ENCODE measurements around the gene ZYG11B. TPM values are rescaled to one million over a fixed set of nuclear protein-coding genes. Genes with fewer than 3 reads are reported as not detected.

ZYG11B gene
- total and polyA plus RNA-seq, 2 of the 13 experiments (the other 11 are each of a cell fraction or from before 2014, with no cell fraction given) = 6.9 to 17.9 TPM

- peak; percentile 87 for TF ChIP-seq KAT8 (CRISPR knock-in tag; IDR thresholded peaks at IDR 0.05)
- peak; percentile 90; the same call in 1 of the 2 replicates for TF ChIP-seq ZNF670 (CRISPR knock-in tag; IDR thresholded peaks at IDR 0.05; ENCODE audit: borderline replicate concordance)
- TF ChIP-seq ZNF7 (CRISPR knock-in tag; IDR thresholded peaks at IDR 0.05) = 0 out of 2 replicates have a peak, but pooled peaks have one; percentile 12
- TF ChIP-seq EP300 (IDR thresholded peaks at IDR 0.05; ENCODE audit: low read depth in 2 of 2, low read length in 2 of 2) = no peak
- no peak for TF ChIP-seq EP300 (CRISPR knock-in tag; IDR thresholded peaks at IDR 0.05; ENCODE audit: borderline replicate concordance)
- TF ChIP-seq SP140L (CRISPR knock-in tag; IDR thresholded peaks at IDR 0.05; ENCODE audit: borderline replicate concordance) = no peak
- no peak for TF ChIP-seq ZNF33A (CRISPR knock-in tag; IDR thresholded peaks at IDR 0.05; ENCODE audit: borderline replicate concordance)
- TF ChIP-seq ZNF512 (CRISPR knock-in tag; IDR thresholded peaks at IDR 0.05) = no peak
- TF ChIP-seq SNAI1 (CRISPR knock-in tag; IDR thresholded peaks at IDR 0.05; ENCODE audit: borderline replicate concordance) = 0 out of 2 replicates have a peak, but pooled peaks have one; percentile 39
Observed at GRCh38 chr1:52697795-52698674, 28.2 kb upstream of the ZYG11B start, which contains the start of gene COA7 (continued).

All from HepG2 (cell line).